Measurements from ENCODE around the gene CENPO.

Gene CENPO

GRCh38 chr2:24858996-24859395 lies 65.8 kb downstream of the CENPO start:
- TF ChIP-seq CEBPB (IDR thresholded peaks at IDR 0.05) (no peak), MAX (IDR thresholded peaks at IDR 0.05) (no peak), REST (IDR thresholded peaks at IDR 0.05; ENCODE audit: low read depth) (no peak), CREB1 (IDR thresholded peaks at IDR 0.05; ENCODE audit: low read depth) (no peak), TAF1 (IDR thresholded peaks at IDR 0.05; ENCODE audit: low read depth) (no peak), TEAD4 (IDR thresholded peaks at IDR 0.05) (no peak)

GRCh38 chr2:24859968-24860600 lies 66.9 kb downstream of the CENPO start:
- no peak for TF ChIP-seq USF1 (IDR thresholded peaks at IDR 0.05)
- no peak for TF ChIP-seq FOXM1 (IDR thresholded peaks at IDR 0.05; ENCODE audit: borderline replicate concordance, low read depth)
- TF ChIP-seq MAX (IDR thresholded peaks at IDR 0.05), result no peak
- no peak for TF ChIP-seq ZBTB7A (IDR thresholded peaks at IDR 0.05; ENCODE audit: low read depth)
- no peak for TF ChIP-seq REST (IDR thresholded peaks at IDR 0.05; ENCODE audit: low read depth)

- TF ChIP-seq NFIC (IDR thresholded peaks at IDR 0.05) (no peak), EGR1 (IDR thresholded peaks at IDR 0.05) (no peak), CREB1 (IDR thresholded peaks at IDR 0.05; ENCODE audit: low read depth) (no peak), TCF12 (IDR thresholded peaks at IDR 0.05; ENCODE audit: low read depth) (no peak), EP300 (IDR thresholded peaks at IDR 0.05; ENCODE audit: borderline replicate concordance) (no peak), REST (IDR thresholded peaks at IDR 0.05; ENCODE audit: low read depth) (no peak), CEBPB (IDR thresholded peaks at IDR 0.05) (no peak), USF1 (IDR thresholded peaks at IDR 0.05) (no peak), YY1 (IDR thresholded peaks at IDR 0.05; ENCODE audit: low read depth) (no peak), TAF1 (IDR thresholded peaks at IDR 0.05; ENCODE audit: low read depth) (no peak), TEAD4 (IDR thresholded peaks at IDR 0.05) (no peak), RAD21 (IDR thresholded peaks at IDR 0.05; ENCODE audit: low read depth) (no peak), MAX (IDR thresholded peaks at IDR 0.05) (no peak), ZBTB7A (IDR thresholded peaks at IDR 0.05; ENCODE audit: low read depth) (no peak), FOXM1 (IDR thresholded peaks at IDR 0.05; ENCODE audit: borderline replicate concordance, low read depth) (no peak)
These were observed 67.4 kb downstream of the CENPO start for GRCh38 chr2:24860631-24861030.

GRCh38 chr2:24861500-24861899 lies 68.3 kb downstream of the CENPO start:
- TF ChIP-seq FOXM1 (IDR thresholded peaks at IDR 0.05; ENCODE audit: borderline replicate concordance, low read depth) (no peak), ZBTB7A (IDR thresholded peaks at IDR 0.05; ENCODE audit: low read depth) (no peak), YY1 (IDR thresholded peaks at IDR 0.05; ENCODE audit: low read depth) (no peak), EGR1 (IDR thresholded peaks at IDR 0.05) (no peak), USF1 (IDR thresholded peaks at IDR 0.05) (no peak), TCF12 (IDR thresholded peaks at IDR 0.05; ENCODE audit: low read depth) (no peak), TEAD4 (IDR thresholded peaks at IDR 0.05) (no peak), CREB1 (IDR thresholded peaks at IDR 0.05; ENCODE audit: low read depth) (no peak), MAX (IDR thresholded peaks at IDR 0.05) (no peak), RAD21 (IDR thresholded peaks at IDR 0.05; ENCODE audit: low read depth) (no peak), TAF1 (IDR thresholded peaks at IDR 0.05; ENCODE audit: low read depth) (no peak), EP300 (IDR thresholded peaks at IDR 0.05; ENCODE audit: borderline replicate concordance) (no peak), CEBPB (IDR thresholded peaks at IDR 0.05) (no peak), NFIC (IDR thresholded peaks at IDR 0.05) (no peak)

Data from Ishikawa (cell line).